Suprapubic skin (tissue), 4 donors: ENCODE data around the gene SZT2. TPM values are rescaled to one million over a fixed set of nuclear protein-coding genes. Genes with fewer than 3 reads are reported as not detected.
"Not testable (repeated sequence)": the region's sequence is repeated elsewhere in the genome, so short reads cannot be mapped to it uniquely, and the experiment has no call there.

ENCODE experiments used
- DNase-seq, 2 donors: peaks; one replicate each; pipeline ENCODE4 v3.0.0-alpha.2; 2019; ENCODE audit warnings: low spot score in 2 of 2
- H3K27ac ChIP-seq: fragments of 200-600 bp; sonication (generic); one replicate; pipeline ENCODE4 v1.5.1; 2019
- H3K27me3 ChIP-seq: fragments of 200-600 bp; sonication (generic); one replicate; pipeline ENCODE4 v1.5.1; 2019
- H3K36me3 ChIP-seq: fragments of 200-600 bp; sonication (generic); one replicate; pipeline ENCODE4 v1.5.1; 2019
- H3K4me1 ChIP-seq: fragments of 200-600 bp; sonication (generic); one replicate; pipeline ENCODE4 v1.5.1; 2019
- H3K4me3 ChIP-seq: fragments of 200-600 bp; sonication (generic); one replicate; pipeline ENCODE4 v1.5.1; 2019; ENCODE audit warnings: mild to moderate bottlenecking
- H3K9me3 ChIP-seq: fragments of 200-600 bp; sonication (generic); one replicate; pipeline ENCODE4 v1.5.1; 2019
- EP300 ChIP-seq: sonication (generic); formaldehyde crosslinking; IDR thresholded peaks from one replicate; pipeline ENCODE4 v1.6.1; 2017; ENCODE audit warnings: antibody characterized with exemption
- POLR2A ChIP-seq, 2 donors: fragments of 450-650 bp; IDR thresholded peaks; one replicate each; pipeline ENCODE4 v1.6.1; 2017; ENCODE audit warnings: antibody characterized with exemption in 2 of 2, mild to moderate bottlenecking in 2 of 2, moderate library complexity in 2 of 2
- POLR2AphosphoS5 ChIP-seq, 3 donors: sonication (generic); formaldehyde crosslinking; IDR thresholded peaks; one replicate each; pipeline ENCODE4 v1.6.1; 2017; ENCODE audit warnings: antibody characterized with exemption in 3 of 3
- WGBS: methylation state at CpG from one replicate; pipeline ENCODE4 v1.1.5; 2018; 5-methylcytosine and 5-hydroxymethylcytosine counted together
- total RNA-seq, 4 donors: library from RNA; depleted of rRNA; stranded (reverse); fragments of >200 nt; gene quantifications; one replicate each; pipeline ENCODE4 v1.1.0, GENCODE V29; 2016
- TF ChIP-seq, protein P1 (sequence below), 2 donors: fragments of 200-600 bp in 1 of 2; fragments of 450-650 bp in 1 of 2; sonication (generic) in 1 of 2; IDR thresholded peaks; one replicate each; pipeline ENCODE4 v1.5.1; 2016 to 2019; ENCODE audit warnings: antibody characterized with exemption in 2 of 2, mild to moderate bottlenecking in 1 of 2, moderate library complexity in 1 of 2

SZT2 gene
- total RNA-seq, 4 donors from 2014 or later, result 44.2 to 132 (median 65.5) TPM

DNA sequence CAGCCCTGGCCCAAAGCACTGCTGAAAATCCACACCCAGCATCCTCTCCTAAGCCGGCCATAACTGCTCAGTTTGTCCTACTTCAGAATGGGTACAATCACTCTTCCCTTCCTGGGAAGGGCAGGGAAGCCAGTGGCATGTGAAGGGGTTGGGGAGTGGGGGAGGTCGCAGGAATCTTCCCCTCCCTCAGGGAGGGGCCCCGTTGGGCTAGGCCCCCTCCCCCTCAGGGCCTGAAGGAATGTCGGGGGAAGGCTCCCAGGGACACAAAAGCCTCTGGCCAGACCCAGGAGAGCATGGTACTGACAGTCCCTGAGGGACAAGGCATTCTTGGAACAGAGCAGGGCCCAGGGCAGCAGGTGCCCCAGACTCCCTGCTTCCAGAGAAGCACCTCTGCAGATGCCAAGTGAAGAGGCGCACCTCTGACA is 23.1 kb upstream of the SZT2 start:
- peaks cover 38% of the 10 kb centered on the region for H3K4me1 ChIP-seq
- H3K27ac ChIP-seq, result peak overlapping the region; percentile 96
- peak overlapping the region; percentile 80 for H3K4me3 ChIP-seq
- no peaks in the 10 kb centered on the region for H3K27me3 ChIP-seq
- TF ChIP-seq, protein P1, sequence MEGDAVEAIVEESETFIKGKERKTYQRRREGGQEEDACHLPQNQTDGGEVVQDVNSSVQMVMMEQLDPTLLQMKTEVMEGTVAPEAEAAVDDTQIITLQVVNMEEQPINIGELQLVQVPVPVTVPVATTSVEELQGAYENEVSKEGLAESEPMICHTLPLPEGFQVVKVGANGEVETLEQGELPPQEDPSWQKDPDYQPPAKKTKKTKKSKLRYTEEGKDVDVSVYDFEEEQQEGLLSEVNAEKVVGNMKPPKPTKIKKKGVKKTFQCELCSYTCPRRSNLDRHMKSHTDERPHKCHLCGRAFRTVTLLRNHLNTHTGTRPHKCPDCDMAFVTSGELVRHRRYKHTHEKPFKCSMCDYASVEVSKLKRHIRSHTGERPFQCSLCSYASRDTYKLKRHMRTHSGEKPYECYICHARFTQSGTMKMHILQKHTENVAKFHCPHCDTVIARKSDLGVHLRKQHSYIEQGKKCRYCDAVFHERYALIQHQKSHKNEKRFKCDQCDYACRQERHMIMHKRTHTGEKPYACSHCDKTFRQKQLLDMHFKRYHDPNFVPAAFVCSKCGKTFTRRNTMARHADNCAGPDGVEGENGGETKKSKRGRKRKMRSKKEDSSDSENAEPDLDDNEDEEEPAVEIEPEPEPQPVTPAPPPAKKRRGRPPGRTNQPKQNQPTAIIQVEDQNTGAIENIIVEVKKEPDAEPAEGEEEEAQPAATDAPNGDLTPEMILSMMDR (IDR thresholded peaks at IDR 0.05), result no peak
- TF ChIP-seq EP300 (no peak), POLR2AphosphoS5 (IDR thresholded peaks at IDR 0.05) (no peak)
- no peak for DNase-seq
- WGBS, result 34% methylated on average over 2 of the region's 5 CpGs
- H3K36me3 ChIP-seq, result peaks cover 40% of the 10 kb centered on the region
- H3K9me3 ChIP-seq, result no peaks in the 10 kb centered on the region

DNA sequence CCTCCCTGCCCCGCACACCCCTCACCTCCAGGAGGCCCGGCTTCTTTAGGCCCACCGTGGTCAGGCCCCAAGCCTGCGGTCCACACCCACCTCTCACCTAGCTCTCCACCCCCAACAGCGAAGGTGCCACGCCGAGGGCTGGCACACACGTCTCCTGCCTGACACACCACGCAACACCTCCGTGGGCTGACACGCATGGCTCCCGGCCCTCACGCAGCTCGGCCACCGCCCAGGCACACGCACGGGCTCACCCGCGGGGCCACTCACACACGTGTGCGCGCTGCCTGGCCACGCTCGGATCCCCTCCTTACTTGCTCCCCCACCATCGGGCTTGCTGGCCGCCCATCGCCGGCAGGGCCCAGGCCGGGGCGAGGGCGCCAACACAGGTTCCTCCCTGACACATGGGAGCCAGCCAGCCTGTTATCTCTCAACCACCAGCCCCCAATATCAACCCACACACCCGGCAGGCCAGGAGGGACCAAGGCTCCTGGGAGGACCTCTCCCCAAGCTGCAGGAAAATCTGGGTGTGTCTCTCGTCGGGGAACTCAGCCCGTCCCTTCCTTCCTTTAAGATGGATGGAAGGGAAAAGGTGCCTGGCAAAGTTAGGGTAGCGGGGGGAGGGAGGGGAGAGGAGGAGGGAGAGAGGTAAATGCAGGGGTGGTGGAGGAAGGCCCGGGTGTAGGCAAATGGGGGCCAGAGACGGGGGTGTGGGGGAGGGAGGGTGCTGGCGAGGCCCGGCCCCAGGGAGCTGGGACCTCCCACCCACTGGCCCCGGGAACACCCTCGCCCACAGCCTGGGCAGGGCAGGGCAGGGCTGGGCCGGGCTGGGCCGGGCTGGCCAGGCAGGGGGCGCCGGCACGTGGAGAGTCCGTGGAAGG is 22.4 kb upstream of the SZT2 start:
- Histone ChIP-seq H3K27ac (peak overlapping the region; percentile 96), H3K36me3 (peaks cover 33% of the 10 kb centered on the region), H3K27me3 (no peaks in the 10 kb centered on the region), H3K4me1 (peaks cover 38% of the 10 kb centered on the region), H3K4me3 (peak overlapping the region; percentile 80), H3K9me3 (no peaks in the 10 kb centered on the region)
- TF ChIP-seq POLR2AphosphoS5 (IDR thresholded peaks at IDR 0.05) (peak in 1 of 3 donors; percentile 30), EP300 (no peak), POLR2A (IDR thresholded peaks at IDR 0.05) (no peak)
- TF ChIP-seq, protein P1 (IDR thresholded peaks at IDR 0.05), result no peak
- WGBS, result 0% methylated on average over 27 of the region's 48 CpGs
- DNase-seq, result no peak

DNA sequence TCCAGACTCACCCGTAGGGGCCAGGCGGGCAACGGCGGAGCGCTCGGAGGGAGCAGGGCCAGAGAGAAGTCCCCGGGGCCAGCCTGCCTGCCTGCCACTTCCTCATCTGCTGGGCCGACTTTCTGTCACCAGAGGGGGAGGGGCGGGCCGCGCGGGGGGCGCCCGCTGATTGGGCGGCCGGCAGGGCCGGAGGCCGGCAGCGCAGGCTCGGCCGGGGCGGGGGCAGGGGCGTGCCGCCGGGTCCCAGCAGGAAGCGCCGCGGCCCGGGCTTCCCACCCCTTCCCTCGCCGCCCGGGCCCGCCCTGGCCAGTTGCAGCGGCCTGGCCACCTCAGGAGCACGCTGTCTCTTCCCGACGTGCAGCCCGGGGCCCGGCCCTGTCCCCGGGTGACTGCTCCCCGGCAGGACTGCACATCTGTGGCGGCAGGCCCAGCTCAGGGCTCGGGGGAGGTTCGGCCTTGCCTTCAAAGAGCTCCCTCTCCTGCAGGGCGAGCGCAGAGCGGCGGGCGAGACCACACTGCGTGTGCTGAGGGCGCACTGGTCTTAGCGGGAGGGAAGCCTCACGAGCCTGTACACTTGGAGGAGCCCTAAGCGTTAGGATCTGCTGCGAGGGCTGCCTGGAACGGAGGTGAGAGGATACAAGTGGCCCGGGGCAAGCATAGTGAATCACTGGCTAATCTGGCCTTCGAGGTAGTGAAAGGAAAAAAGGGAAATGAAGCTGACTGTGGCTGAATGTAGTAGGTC is 21.6 kb upstream of the SZT2 start, which contains the start of gene ELOVL1:
ELOVL1 (minus strand) TSS at position 108 of the 742 bp plus-strand sequence. CDS start 2,402 bp downstream, outside the sequence.
- H3K27me3 ChIP-seq, result no peaks in the 10 kb centered on the region
- under 1% methylated on average over 20 of the region's 58 CpGs for WGBS
- no peaks in the 10 kb centered on the region for H3K9me3 ChIP-seq
- DNase-seq, result peak; percentile 93
- H3K36me3 ChIP-seq, result peaks cover 25% of the 10 kb centered on the region
- peaks cover 41% of the 10 kb centered on the region for H3K4me1 ChIP-seq
- H3K4me3 ChIP-seq, result peak within 1 kb of the TSS; percentile 80
- H3K27ac ChIP-seq, result peak within 1 kb of the TSS; percentile 96
- TF ChIP-seq POLR2A (IDR thresholded peaks at IDR 0.05), result peak; percentile 19 to 45
- TF ChIP-seq, protein P1 (IDR thresholded peaks at IDR 0.05), result peak in 1 of 2 donors; percentile 7
- no peak for TF ChIP-seq EP300
- TF ChIP-seq POLR2AphosphoS5 (IDR thresholded peaks at IDR 0.05), result peak in 2 of 3 donors; percentile 9 to 27

DNA sequence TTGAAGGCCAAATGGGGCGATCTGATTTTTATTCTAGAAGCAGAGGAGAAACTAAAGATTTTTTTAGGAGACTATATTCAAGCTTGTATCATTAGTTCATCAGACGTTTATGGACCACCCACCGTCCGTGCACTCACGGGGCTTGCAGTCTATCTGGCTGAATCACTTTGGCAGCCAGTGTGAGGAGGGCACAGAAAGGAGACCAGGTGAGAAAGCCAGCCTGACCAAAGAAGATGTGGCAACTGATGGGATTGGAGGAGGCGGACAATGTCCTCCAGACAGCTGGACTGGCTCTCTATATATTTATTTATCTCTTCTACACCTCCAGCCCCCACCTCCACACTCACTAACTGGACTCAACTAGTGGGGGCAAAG is 21.1 kb upstream of the SZT2 start:
- Histone ChIP-seq H3K27me3 (no peaks in the 10 kb centered on the region), H3K27ac (peak overlapping the region; percentile 96), H3K4me3 (peak overlapping the region; percentile 80), H3K4me1 (peaks cover 41% of the 10 kb centered on the region), H3K9me3 (no peaks in the 10 kb centered on the region), H3K36me3 (peaks cover 19% of the 10 kb centered on the region)
- WGBS, result 12% methylated on average over 6 of the region's 6 CpGs
- TF ChIP-seq, protein P1 (IDR thresholded peaks at IDR 0.05), result no peak
- TF ChIP-seq POLR2AphosphoS5 (IDR thresholded peaks at IDR 0.05) (no peak), POLR2A (IDR thresholded peaks at IDR 0.05) (no peak), EP300 (no peak)
- DNase-seq, result no peak

DNA sequence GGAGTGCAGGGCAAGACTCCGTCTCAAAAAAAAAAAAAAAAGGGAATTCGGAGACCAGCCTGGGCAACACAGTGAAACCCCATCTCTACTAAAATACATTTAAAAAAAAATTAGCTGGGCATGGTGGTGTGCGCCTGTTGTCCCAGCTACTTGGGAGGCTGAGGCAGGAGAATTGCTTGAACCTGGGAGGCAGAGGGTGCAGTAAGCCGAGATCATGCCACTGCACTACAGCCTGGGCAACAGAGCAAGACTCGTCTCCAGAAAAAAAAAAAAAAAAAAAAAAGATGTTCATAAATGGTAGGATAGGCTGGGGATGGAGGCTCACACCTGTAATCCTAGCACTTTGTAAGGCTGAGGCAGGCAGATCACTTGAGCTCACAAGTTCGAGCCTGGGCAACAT is 19.9 kb upstream of the SZT2 start:
- not testable (repeated sequence) for DNase-seq, H3K36me3 ChIP-seq, H3K4me3 ChIP-seq, H3K9me3 ChIP-seq, H3K27ac ChIP-seq, H3K27me3 ChIP-seq
- 92% methylated on average over 6 of the region's 6 CpGs for WGBS
- peaks cover 41% of the 10 kb centered on the region for H3K4me1 ChIP-seq
